HCT116 (cell line): Measurements from ENCODE around the gene DENND1C. TPM values are rescaled to one million over a fixed set of nuclear protein-coding genes. Genes with fewer than 3 reads are reported as not detected.

Source experiments
- ATAC-seq: fragments of 200-7000 bp; cut with Tn5 transposase; 2 replicates; pipeline ENCODE4 v1.9.1; 2020; ENCODE audit warnings: mild to moderate bottlenecking, moderate library complexity
- BruUV-seq: library from RNA; stranded (reverse); fragments of 400-500 nt; replicated peaks from 2 replicates; lab custom pipeline; 2021; lab: Mats Ljungman, UMichigan
- CTCF ChIA-PET: fragments of 300-600 bp; sonication (Branson Sonifier 250); formaldehyde crosslinking; loops from one replicate; lab custom pipeline; 2021; ENCODE audit warnings: antibody characterized with exemption; lab: Charles Lee
- POLR2A ChIA-PET: fragments of 300-600, 350-600 bp; sonication (Branson Sonifier 250); formaldehyde crosslinking; loops from one replicate; lab custom pipeline; 2021; ENCODE audit warnings: antibody characterized with exemption; lab: Charles Lee
- RAD21 ChIA-PET, 2 experiments: fragments of 300-600 bp; sonication (Branson Sonifier 250); formaldehyde crosslinking; loops; one replicate each; lab custom pipeline; 2023; ENCODE audit warnings: low total read pairs in 2 of 2; ENCODE audit not compliant: uncharacterized antibody in 2 of 2, unreplicated experiment in 2 of 2, low non-redundant PET in 1 of 2; lab: Charles Lee
- DNase-seq: peaks from one replicate; pipeline ENCODE4 v3.0.0-alpha.2; 2010; ENCODE audit warnings: low read depth, low spot score
- H2AFZ ChIP-seq: fragments of 200-600 bp; shearing (Covaris generic), sonication (generic); 2 replicates; pipeline ENCODE4 v1.6.1; 2017; ENCODE audit warnings: low read depth, mixed run types, mixed read lengths, antibody characterized with exemption, low read length; ENCODE audit not compliant: poor library complexity, severe bottlenecking
- H3K27ac ChIP-seq: 2 replicates; pipeline ENCODE4 v1.5.1; 2012; ENCODE audit warnings: low read depth, low read length
- H3K27me3 ChIP-seq: fragments of 200-600 bp; sonication (generic); 2 replicates; pipeline ENCODE4 v1.6.1; 2016; ENCODE audit warnings: mixed run types, low read length, mixed read lengths; ENCODE audit not compliant: insufficient read depth
- H3K36me3 ChIP-seq, 2 experiments: fragments of 200-500 bp in 1 of 2; fragments of 200-600 bp in 1 of 2; sonication (Bioruptor generic) in 1 of 2; sonication (generic) in 1 of 2; 2 replicates each; pipeline versions ENCODE4 v1.5.1 to v1.6.1; 2014 to 2016; ENCODE audit warnings: low read length in 2 of 2, inconsistent platforms in 1 of 2, mixed read lengths in 1 of 2, mixed run types in 1 of 2; ENCODE audit not compliant: insufficient read depth in 2 of 2, control insufficient read depth in 1 of 2
- H3K4me1 ChIP-seq, 2 experiments: fragments of 200-600 bp in 1 of 2; sonication (generic) in 1 of 2; 2 replicates each; pipeline versions ENCODE4 v1.5.1 to v1.6.1; 2012 to 2017; ENCODE audit warnings: low read length in 2 of 2, inconsistent platforms in 1 of 2, mild to moderate bottlenecking in 1 of 2, mixed read lengths in 1 of 2, mixed run types in 1 of 2, moderate library complexity in 1 of 2; ENCODE audit not compliant: insufficient read depth in 2 of 2, control insufficient read depth in 1 of 2
- H3K4me2 ChIP-seq: fragments of 200-600 bp; sonication (generic); 2 replicates; pipeline ENCODE4 v1.6.1; 2017; ENCODE audit warnings: mixed run types, low read length, mixed read lengths
- H3K4me3 ChIP-seq, 2 experiments: fragments of 200-600 bp in 1 of 2; sonication (generic) in 1 of 2; replicated peaks in 1 of 2; 2 replicates each; pipeline ENCODE4 v1.5.1; 2011 to 2016; ENCODE audit warnings: low read length in 2 of 2, control low read depth in 1 of 2, low read depth in 1 of 2, mild to moderate bottlenecking in 1 of 2, mixed read lengths in 1 of 2, mixed run types in 1 of 2
- H3K79me2 ChIP-seq: fragments of 200-600 bp; sonication (generic); 2 replicates; pipeline ENCODE4 v1.6.1; 2017; ENCODE audit warnings: mild to moderate bottlenecking, mixed run types, low read length, moderate library complexity, mixed read lengths; ENCODE audit not compliant: insufficient read depth
- H3K9ac ChIP-seq: fragments of 200-600 bp; sonication (generic); 2 replicates; pipeline ENCODE4 v1.6.1; 2016; ENCODE audit warnings: low read length, mixed read lengths
- H3K9me2 ChIP-seq: fragments of 200-600 bp; sonication (generic), shearing (Covaris generic); 2 replicates; pipeline ENCODE4 v1.6.1; 2017; ENCODE audit warnings: mixed run types, mild to moderate bottlenecking, moderate library complexity; ENCODE audit not compliant: insufficient read depth
- H3K9me3 ChIP-seq, 2 experiments: fragments of 200-500 bp in 1 of 2; fragments of 200-600 bp in 1 of 2; sonication (Bioruptor generic) in 1 of 2; sonication (generic) in 1 of 2; 2 replicates each; pipeline ENCODE4 v1.6.1; 2014 to 2017; ENCODE audit warnings: low read length in 2 of 2, mixed read lengths in 2 of 2, inconsistent platforms in 1 of 2, low read depth in 1 of 2, mild to moderate bottlenecking in 1 of 2, mixed run types in 1 of 2, moderate library complexity in 1 of 2; ENCODE audit not compliant: control insufficient read depth in 1 of 2, insufficient read depth in 1 of 2
- H4K20me1 ChIP-seq: fragments of 200-600 bp; sonication (generic), shearing (Covaris generic); 2 replicates; pipeline ENCODE4 v1.6.1; 2017; ENCODE audit warnings: mixed run types, mild to moderate bottlenecking, moderate library complexity; ENCODE audit not compliant: insufficient read depth
- CEBPB ChIP-seq: IDR thresholded peaks from 2 replicates; pipeline ENCODE4 v1.6.1; 2012; ENCODE audit warnings: low read depth
- CTCF ChIP-seq, 3 experiments: fragments of 200-600 bp in 1 of 3; sonication (generic) in 1 of 3; IDR thresholded peaks in 2 of 3; conservative IDR thresholded peaks in 1 of 3; 2 replicates each; pipeline ENCODE4 v1.5.1; 2012 to 2017; ENCODE audit warnings: low read depth in 2 of 3, low read length in 2 of 3, antibody characterized with exemption in 1 of 3, borderline replicate concordance in 1 of 3, control low read depth in 1 of 3, mild to moderate bottlenecking in 1 of 3, mixed read lengths in 1 of 3, mixed run types in 1 of 3, moderate library complexity in 1 of 3; ENCODE audit not compliant: insufficient read depth in 1 of 3
- ELF1 ChIP-seq: IDR thresholded peaks from 2 replicates; pipeline ENCODE4 v1.6.1; 2012; ENCODE audit warnings: low read depth, borderline replicate concordance
- EZH2 ChIP-seq: fragments of 200-600 bp; sonication (generic); IDR thresholded peaks from 2 replicates; pipeline ENCODE4 v1.6.1; 2017; ENCODE audit warnings: antibody characterized with exemption, mixed run types
- EZH2phosphoT487 ChIP-seq: fragments of 200-600 bp; IDR thresholded peaks from 2 replicates; pipeline ENCODE4 v1.6.1; 2018; ENCODE audit warnings: antibody characterized with exemption, borderline replicate concordance
- FOSL1 ChIP-seq: IDR thresholded peaks from 2 replicates; pipeline ENCODE4 v1.6.1; 2012; ENCODE audit warnings: low read depth
- JUND ChIP-seq: IDR thresholded peaks from 2 replicates; pipeline ENCODE4 v1.6.1; 2012
- MAX ChIP-seq: IDR thresholded peaks from 2 replicates; pipeline ENCODE4 v1.6.1; 2012
- SIN3A ChIP-seq: IDR thresholded peaks from 2 replicates; pipeline ENCODE4 v1.6.1; 2012; ENCODE audit warnings: low read depth
- SP1 ChIP-seq: IDR thresholded peaks from 2 replicates; pipeline ENCODE4 v1.6.1; 2012; ENCODE audit warnings: low read depth
- TCF7L2 ChIP-seq: IDR thresholded peaks from 2 replicates; pipeline ENCODE4 v1.7.0; 2011; ENCODE audit warnings: borderline replicate concordance, inconsistent platforms; ENCODE audit not compliant: insufficient read depth, insufficient read length; ENCODE audit errors: extremely low read depth
- YY1 ChIP-seq: IDR thresholded peaks from 2 replicates; pipeline ENCODE4 v1.6.1; 2011; ENCODE audit warnings: low read length, low read depth, moderate library complexity, mild to moderate bottlenecking; ENCODE audit not compliant: insufficient replicate concordance; ENCODE audit errors: extremely low read depth
- ZFX ChIP-seq: fragments of 450-650 bp; IDR thresholded peaks from 2 replicates; pipeline ENCODE4 v1.6.1; 2017
- ZNF274 ChIP-seq: fragments of 200-500 bp; sonication (Bioruptor generic); IDR thresholded peaks from 2 replicates; pipeline ENCODE4 v1.6.1; 2014; ENCODE audit warnings: mild to moderate bottlenecking, low read depth, low read length, inconsistent platforms
- intact Hi-C: fragments of 100-400 bp; cut with micrococcal nuclease; formaldehyde crosslinking; loops from 2 replicates; pipeline ENCODE4 v1.10.0; 2022
- total RNA-seq: library from RNA; stranded (reverse); gene quantifications from one replicate; pipeline ENCODE4 v1.2.1, GENCODE V29; 2021; ENCODE audit not compliant: unreplicated experiment
- TF ChIP-seq, protein P1 (sequence below): IDR thresholded peaks from 2 replicates; pipeline ENCODE4 v1.6.1; 2012; ENCODE audit warnings: low read depth
- TF ChIP-seq, protein P2 (sequence below): IDR thresholded peaks from 2 replicates; pipeline ENCODE4 v1.6.1; 2012

The DENND1C gene
- total RNA-seq, 1 experiment from 2014 or later: 0.54 TPM

DNA sequence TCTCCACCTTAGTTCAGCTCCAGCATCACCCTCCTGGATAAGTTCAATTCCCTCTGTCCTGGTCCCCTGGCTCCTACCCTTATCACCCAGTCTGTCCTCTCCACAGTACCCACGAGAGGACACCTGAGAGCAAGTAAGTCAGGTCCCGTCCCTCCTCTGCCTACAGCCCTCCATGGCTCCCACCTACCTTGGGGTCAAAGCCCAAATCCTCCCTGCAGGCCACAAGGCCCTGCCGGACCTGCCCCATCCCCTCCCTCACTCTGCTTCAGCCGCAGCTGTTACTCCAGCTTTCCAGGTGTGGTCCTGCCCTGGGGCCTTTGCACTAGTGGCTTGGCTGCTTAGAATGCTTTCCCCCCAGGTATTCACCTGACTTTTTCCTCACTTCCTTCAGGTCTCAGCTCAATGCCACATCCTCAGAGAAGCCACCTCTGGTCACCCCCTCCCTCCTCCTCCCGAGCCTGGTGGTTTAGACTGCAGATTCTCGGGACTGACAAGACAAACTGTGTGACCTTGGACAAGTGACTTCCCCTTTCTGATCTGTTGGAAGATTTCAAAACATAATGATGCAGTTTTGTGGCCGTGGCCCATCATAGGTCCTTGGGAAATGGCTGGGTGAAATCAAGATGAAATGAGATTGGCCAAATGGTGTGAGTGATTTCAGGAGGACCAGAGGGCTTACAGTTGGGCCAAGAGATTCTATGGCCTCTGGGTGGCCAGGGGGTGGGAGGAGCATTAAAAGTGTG, 16.9 kb upstream of the DENND1C start:
- peaks cover 8 to 18% of the 10 kb centered on the region in 2 experiments for H3K4me1 ChIP-seq
- no peaks in the 10 kb centered on the region for H3K79me2 ChIP-seq
- no peaks in the 10 kb centered on the region for H4K20me1 ChIP-seq
- no peak overlapping the region for H3K9ac ChIP-seq
- no TSS peak for BruUV-seq
- DNase-seq (no peak), ATAC-seq (no peak)
- no peaks in the 10 kb centered on the region for H3K9me3 ChIP-seq
- H2AFZ ChIP-seq: no peak overlapping the region
- POLR2A ChIA-PET: no interaction called here
- CTCF ChIA-PET: no interaction called here
- no peak overlapping the region for H3K27ac ChIP-seq
- H3K4me2 ChIP-seq: no peak overlapping the region
- RAD21 ChIA-PET: no interaction called here
- H3K9me2 ChIP-seq: no peaks in the 10 kb centered on the region
- H3K27me3 ChIP-seq: no peaks in the 10 kb centered on the region
- H3K36me3 ChIP-seq: peaks cover 0 to 5% of the 10 kb centered on the region in 2 experiments; a peak in 1 of 4 replicates
- no peak for TF ChIP-seq CTCF (IDR thresholded peaks at IDR 0.05 in 2 of 3, conservative IDR thresholded peaks at IDR 0.05 in 1 of 3; ENCODE audit: borderline replicate concordance in 1 of 3, insufficient read depth in 1 of 3, low read depth in 2 of 3, low read length in 2 of 3)
- no peak for TF ChIP-seq CEBPB
- TF ChIP-seq ELF1: no peak
- no peak for TF ChIP-seq SP1
- TF ChIP-seq EZH2: no peak
- TF ChIP-seq, protein P1, sequence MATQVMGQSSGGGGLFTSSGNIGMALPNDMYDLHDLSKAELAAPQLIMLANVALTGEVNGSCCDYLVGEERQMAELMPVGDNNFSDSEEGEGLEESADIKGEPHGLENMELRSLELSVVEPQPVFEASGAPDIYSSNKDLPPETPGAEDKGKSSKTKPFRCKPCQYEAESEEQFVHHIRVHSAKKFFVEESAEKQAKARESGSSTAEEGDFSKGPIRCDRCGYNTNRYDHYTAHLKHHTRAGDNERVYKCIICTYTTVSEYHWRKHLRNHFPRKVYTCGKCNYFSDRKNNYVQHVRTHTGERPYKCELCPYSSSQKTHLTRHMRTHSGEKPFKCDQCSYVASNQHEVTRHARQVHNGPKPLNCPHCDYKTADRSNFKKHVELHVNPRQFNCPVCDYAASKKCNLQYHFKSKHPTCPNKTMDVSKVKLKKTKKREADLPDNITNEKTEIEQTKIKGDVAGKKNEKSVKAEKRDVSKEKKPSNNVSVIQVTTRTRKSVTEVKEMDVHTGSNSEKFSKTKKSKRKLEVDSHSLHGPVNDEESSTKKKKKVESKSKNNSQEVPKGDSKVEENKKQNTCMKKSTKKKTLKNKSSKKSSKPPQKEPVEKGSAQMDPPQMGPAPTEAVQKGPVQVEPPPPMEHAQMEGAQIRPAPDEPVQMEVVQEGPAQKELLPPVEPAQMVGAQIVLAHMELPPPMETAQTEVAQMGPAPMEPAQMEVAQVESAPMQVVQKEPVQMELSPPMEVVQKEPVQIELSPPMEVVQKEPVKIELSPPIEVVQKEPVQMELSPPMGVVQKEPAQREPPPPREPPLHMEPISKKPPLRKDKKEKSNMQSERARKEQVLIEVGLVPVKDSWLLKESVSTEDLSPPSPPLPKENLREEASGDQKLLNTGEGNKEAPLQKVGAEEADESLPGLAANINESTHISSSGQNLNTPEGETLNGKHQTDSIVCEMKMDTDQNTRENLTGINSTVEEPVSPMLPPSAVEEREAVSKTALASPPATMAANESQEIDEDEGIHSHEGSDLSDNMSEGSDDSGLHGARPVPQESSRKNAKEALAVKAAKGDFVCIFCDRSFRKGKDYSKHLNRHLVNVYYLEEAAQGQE: no peak
- TF ChIP-seq ZFX: no peak
- TF ChIP-seq ZNF274: no peak
- TF ChIP-seq MAX: no peak
- TF ChIP-seq EZH2phosphoT487: no peak
- no peak for TF ChIP-seq JUND
- TF ChIP-seq TCF7L2: no peak
- TF ChIP-seq YY1: no peak
- TF ChIP-seq FOSL1: no peak
- TF ChIP-seq, protein P2, sequence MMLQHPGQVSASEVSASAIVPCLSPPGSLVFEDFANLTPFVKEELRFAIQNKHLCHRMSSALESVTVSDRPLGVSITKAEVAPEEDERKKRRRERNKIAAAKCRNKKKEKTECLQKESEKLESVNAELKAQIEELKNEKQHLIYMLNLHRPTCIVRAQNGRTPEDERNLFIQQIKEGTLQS: no peak
- TF ChIP-seq SIN3A: no peak
- TF ChIP-seq, all 23 proteins: peak for 0
- intact Hi-C loops: no loop called here
- H3K4me3 ChIP-seq: no peak overlapping the region
